Osteoblast (primary cell): ENCODE measurements around the gene AKT3. TPM values are rescaled to one million over a fixed set of nuclear protein-coding genes. Genes with fewer than 3 reads are reported as not detected.

ENCODE experiments used
- DNase-seq: peaks from one replicate; pipeline ENCODE4 v3.0.0; 2011; ENCODE audit warnings: low spot score, mixed read lengths; ENCODE audit not compliant: insufficient read length; ENCODE audit errors: missing footprints
- H2AFZ ChIP-seq: 2 replicates; pipeline ENCODE4 v1.6.0; 2011; ENCODE audit warnings: mild to moderate bottlenecking, low read length
- H3K27ac ChIP-seq: 2 replicates; pipeline ENCODE4 v1.5.1; 2011; ENCODE audit warnings: mild to moderate bottlenecking, low read depth, low read length, moderate library complexity
- H3K27me3 ChIP-seq: 2 replicates; pipeline ENCODE4 v1.6.0; 2012; ENCODE audit warnings: mild to moderate bottlenecking, control low read depth, inconsistent platforms, low read length, moderate library complexity; ENCODE audit not compliant: insufficient read depth
- H3K36me3 ChIP-seq: 2 replicates; pipeline ENCODE4 v1.5.1; 2011; ENCODE audit warnings: mild to moderate bottlenecking, low read length, control low read depth, moderate library complexity; ENCODE audit not compliant: insufficient read depth
- H3K4me1 ChIP-seq: 2 replicates; pipeline ENCODE4 v1.5.1; 2011; ENCODE audit warnings: mild to moderate bottlenecking, low read length, control low read depth, moderate library complexity; ENCODE audit not compliant: insufficient read depth
- H3K4me2 ChIP-seq: 2 replicates; pipeline ENCODE4 v1.6.0; 2011; ENCODE audit warnings: mild to moderate bottlenecking, low read length; ENCODE audit not compliant: insufficient read depth
- H3K4me3 ChIP-seq: fragments of 200-600 bp; sonication (generic); 3 replicates; pipeline ENCODE4 v1.5.1; 2012; ENCODE audit warnings: mild to moderate bottlenecking, low read length, inconsistent platforms; ENCODE audit not compliant: insufficient read depth
- H3K79me2 ChIP-seq: 2 replicates; pipeline ENCODE4 v1.6.0; 2012; ENCODE audit warnings: mild to moderate bottlenecking, low read length, control low read depth, inconsistent platforms; ENCODE audit not compliant: insufficient read depth
- H3K9me3 ChIP-seq: 2 replicates; pipeline ENCODE4 v1.5.1; 2011; ENCODE audit warnings: low read depth, low read length, control low read depth
- H4K20me1 ChIP-seq: 2 replicates; pipeline ENCODE4 v1.6.0; 2012; ENCODE audit warnings: mild to moderate bottlenecking, low read length, control low read depth; ENCODE audit not compliant: insufficient read depth
- CTCF ChIP-seq: IDR thresholded peaks from 2 replicates; pipeline ENCODE4 v1.5.1; 2011; ENCODE audit warnings: mild to moderate bottlenecking, low read depth, low read length, moderate library complexity; ENCODE audit errors: extremely low read depth
- total RNA-seq: library from RNA; depleted of rRNA; stranded (reverse); fragments of >200 nt; gene quantifications from 2 replicates; pipeline ENCODE4 v1.2.3, GENCODE V29; 2012

Gene AKT3
- total RNA-seq, 1 donor, result 38.7 TPM

DNA sequence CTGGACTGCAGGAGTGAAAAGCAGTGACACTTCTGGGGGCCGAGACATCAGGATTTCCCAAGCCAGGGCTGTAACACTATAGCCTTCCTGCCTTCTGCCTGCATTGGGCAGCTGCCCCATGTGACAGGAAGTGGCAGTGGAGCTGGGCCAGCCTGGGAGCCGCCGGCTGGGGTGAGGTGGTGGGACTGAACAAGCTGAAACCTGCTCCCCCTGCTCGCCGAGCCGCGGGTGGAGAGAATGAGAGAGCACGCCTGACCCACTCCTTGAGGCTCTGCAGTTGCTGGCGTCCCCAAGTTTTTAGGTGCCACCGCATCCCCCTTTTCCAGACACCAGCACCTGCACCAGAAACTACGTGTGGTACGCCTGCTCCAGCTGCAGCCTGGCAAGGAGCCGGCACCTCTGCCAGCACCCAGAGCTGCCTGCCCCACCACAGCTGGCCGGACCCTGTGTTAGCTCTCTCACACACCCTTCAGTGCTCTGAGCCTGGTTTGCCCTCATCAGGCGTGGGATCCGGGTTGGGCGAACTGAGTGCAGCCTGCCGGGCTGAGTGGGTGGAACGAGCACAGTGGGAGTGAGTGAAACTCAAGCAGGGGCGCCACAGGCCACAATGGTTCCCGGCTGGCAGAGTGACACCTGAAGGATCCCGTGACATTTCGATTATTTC, 119.4 kb downstream of the AKT3 start:
- peak; percentile 10 for DNase-seq
- H3K4me3 ChIP-seq, result no peak overlapping the region
- no peaks in the 10 kb centered on the region for H3K27me3 ChIP-seq
- H3K27ac ChIP-seq, result no peak overlapping the region
- no peaks in the 10 kb centered on the region for H3K9me3 ChIP-seq
- no peak overlapping the region for H3K4me2 ChIP-seq
- H2AFZ ChIP-seq, result no peak overlapping the region
- H3K36me3 ChIP-seq, result no peaks in the 10 kb centered on the region
- H4K20me1 ChIP-seq, result no peaks in the 10 kb centered on the region
- H3K79me2 ChIP-seq, result peaks cover 38% of the 10 kb centered on the region
- no peak for TF ChIP-seq CTCF
- H3K4me1 ChIP-seq, result peaks cover 4% of the 10 kb centered on the region

- TF ChIP-seq CTCF, result no peak
- no peak overlapping the region for H2AFZ ChIP-seq
- peaks cover 35% of the 10 kb centered on the region for H3K79me2 ChIP-seq
- H3K27me3 ChIP-seq, result no peaks in the 10 kb centered on the region
- peaks cover 4% of the 10 kb centered on the region for H3K4me1 ChIP-seq
- H4K20me1 ChIP-seq, result no peaks in the 10 kb centered on the region
- no peaks in the 10 kb centered on the region for H3K36me3 ChIP-seq
- no peak overlapping the region for H3K27ac ChIP-seq
- H3K4me2 ChIP-seq, result no peak overlapping the region
- no peaks in the 10 kb centered on the region for H3K9me3 ChIP-seq
- DNase-seq, result no peak
- H3K4me3 ChIP-seq, result no peak overlapping the region
These were observed 120.1 kb downstream of the AKT3 start for GRCh38 chr1:243729956-243730355.

- peaks cover 8% of the 10 kb centered on the region for H3K4me1 ChIP-seq
- H3K4me2 ChIP-seq, result no peak overlapping the region
- H3K36me3 ChIP-seq, result no peaks in the 10 kb centered on the region
- no peaks in the 10 kb centered on the region for H3K9me3 ChIP-seq
- peaks cover 40% of the 10 kb centered on the region for H3K79me2 ChIP-seq
- no peak for DNase-seq
- H3K4me3 ChIP-seq, result no peak overlapping the region
- H4K20me1 ChIP-seq, result no peaks in the 10 kb centered on the region
- H3K27ac ChIP-seq, result no peak overlapping the region
- H2AFZ ChIP-seq, result no peak overlapping the region
- no peaks in the 10 kb centered on the region for H3K27me3 ChIP-seq
- TF ChIP-seq CTCF, result no peak
These were observed 122.4 kb downstream of the AKT3 start for GRCh38 chr1:243727503-243728203.

DNA sequence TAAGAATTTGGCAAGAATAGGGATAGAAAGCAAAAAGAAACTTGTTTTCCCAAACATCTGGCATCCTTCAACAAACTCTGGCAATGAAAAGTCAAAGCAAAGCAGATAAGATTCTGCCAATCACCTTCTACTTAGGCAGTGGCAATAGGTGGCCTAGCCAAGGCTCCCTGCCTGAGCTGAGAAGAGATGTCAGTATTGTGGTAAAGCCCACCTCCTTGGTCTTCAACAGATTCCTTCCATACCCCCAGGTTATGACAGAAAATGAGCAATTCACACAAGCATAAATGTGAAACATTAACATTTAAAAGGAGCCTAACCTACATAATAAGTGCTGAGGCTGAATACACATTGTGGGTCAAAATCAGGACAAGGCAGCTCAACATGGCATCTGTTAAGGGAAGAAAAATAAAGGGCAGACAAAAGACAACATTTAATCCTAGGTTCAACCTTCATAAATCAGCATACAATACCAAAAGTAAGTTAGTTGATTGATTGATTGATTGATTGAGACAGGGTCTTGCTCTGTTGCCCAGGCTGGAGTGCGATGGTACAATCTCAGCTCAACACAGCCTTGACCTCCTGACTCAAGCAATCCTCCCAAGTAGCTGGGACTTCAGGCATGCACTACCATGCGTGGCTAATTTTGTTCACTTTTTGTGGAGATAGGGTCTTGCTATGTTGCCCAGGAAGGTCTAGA, 123.1 kb downstream of the AKT3 start:
- Histone ChIP-seq H3K9me3 (no peaks in the 10 kb centered on the region), H3K79me2 (peaks cover 45% of the 10 kb centered on the region), H3K4me3 (no peak overlapping the region), H3K27ac (no peak overlapping the region), H2AFZ (no peak overlapping the region), H3K4me1 (peaks cover 4% of the 10 kb centered on the region), H4K20me1 (no peaks in the 10 kb centered on the region), H3K4me2 (no peak overlapping the region), H3K36me3 (no peaks in the 10 kb centered on the region), H3K27me3 (no peaks in the 10 kb centered on the region)
- no peak for TF ChIP-seq CTCF
- DNase-seq, result no peak
